Measurements from ENCODE around the gene VPS13D. TPM values are rescaled to one million over a fixed set of nuclear protein-coding genes. Genes with fewer than 3 reads are reported as not detected.

VPS13D gene
- total RNA-seq, 3 donors from 2014 or later, result 24.0 to 26.6 (median 26.5) TPM

DNA sequence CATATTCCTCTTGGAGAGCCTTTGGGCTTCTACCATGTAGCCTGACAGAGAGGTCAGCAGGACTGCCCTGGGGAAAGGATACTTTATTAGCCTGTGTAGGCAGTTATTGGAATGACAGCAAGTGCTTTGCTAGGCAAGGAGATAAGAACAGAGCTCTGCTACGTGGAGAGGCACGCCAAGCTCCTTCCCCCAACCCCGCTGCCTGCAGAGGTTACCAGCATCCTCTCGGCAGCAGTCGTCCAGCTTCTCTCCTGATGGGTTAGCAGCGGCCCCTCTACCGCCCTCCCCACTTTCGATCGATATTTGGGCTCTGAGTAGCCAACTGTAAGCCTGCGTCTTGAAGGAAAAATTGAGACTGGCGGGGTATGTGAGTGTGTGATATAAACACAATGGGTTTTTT, 265.9 kb downstream of the VPS13D start:
- H3K9me3 Mint-ChIP-seq, result no peaks in the 10 kb centered on the region
- H3K36me3 Mint-ChIP-seq (ENCODE audit: insufficient read depth), result peaks cover 32% of the 10 kb centered on the region

DNA sequence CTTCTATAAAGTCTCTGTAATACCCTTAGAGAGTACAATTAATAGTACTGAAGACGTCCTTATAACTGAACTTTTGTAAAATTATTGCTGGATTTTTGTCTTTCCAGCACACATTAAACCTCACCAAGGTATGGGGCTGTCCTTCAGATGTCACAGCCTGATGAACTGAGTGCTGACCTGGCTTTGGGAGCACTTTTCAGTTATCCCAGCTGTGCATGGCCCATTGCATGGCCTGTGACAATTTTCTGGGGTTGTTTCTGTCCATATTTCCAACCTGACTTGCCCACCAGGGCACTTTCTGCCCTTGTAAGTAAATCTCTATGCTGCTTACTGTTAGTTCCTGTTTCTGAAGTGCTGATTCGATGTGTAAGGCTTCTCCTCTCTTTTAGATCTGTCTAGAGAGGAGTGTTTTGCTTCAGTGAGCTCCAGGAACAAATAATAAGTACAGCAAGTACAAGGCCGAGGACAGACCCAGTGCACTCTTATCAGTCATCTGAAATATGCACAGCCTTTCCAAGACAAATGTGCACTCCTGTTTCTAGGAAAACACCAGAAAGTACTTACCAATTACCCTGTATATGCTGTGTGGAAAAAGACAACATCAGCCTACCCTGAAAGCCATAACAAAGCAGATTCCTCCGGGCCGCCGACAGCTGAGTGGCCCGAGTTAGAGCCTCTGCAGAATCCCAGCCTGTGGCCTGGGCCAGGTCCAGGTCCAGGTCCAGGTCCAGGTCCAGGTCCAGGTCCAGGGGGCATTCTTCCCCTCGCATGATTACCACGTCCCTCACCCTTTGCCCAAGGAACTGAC, 266.5 kb downstream of the VPS13D start:
- Mint-ChIP-seq H3K36me3 (ENCODE audit: insufficient read depth) (peaks cover 30% of the 10 kb centered on the region), H3K4me1 (ENCODE audit: low read depth) (peaks cover 11% of the 10 kb centered on the region), H3K4me3 (no peak overlapping the region), H3K9me3 (no peaks in the 10 kb centered on the region), H3K27me3 (ENCODE audit: low read depth) (no peaks in the 10 kb centered on the region)
- ATAC-seq (no peak), DNase-seq (no peak)

More for the DNA sequence above, 265.9 kb downstream of the VPS13D start:
- H3K27me3 Mint-ChIP-seq (ENCODE audit: low read depth), result no peaks in the 10 kb centered on the region
- peaks cover 11% of the 10 kb centered on the region for H3K4me1 Mint-ChIP-seq (ENCODE audit: low read depth)
- no peak for ATAC-seq
- DNase-seq, result no peak
- no peak overlapping the region for H3K4me3 Mint-ChIP-seq

- DNase-seq, result no peak
These were observed 269.9 kb downstream of the VPS13D start for GRCh38 chr1:12499539-12500240.

GRCh38 chr1:12501661-12502060, 271.8 kb downstream of the VPS13D start:
- H3K4me1 Mint-ChIP-seq (ENCODE audit: low read depth), result peaks cover 21% of the 10 kb centered on the region
- no peaks in the 10 kb centered on the region for H3K27me3 Mint-ChIP-seq (ENCODE audit: low read depth)
- no peak overlapping the region for H3K4me3 Mint-ChIP-seq
- H3K9me3 Mint-ChIP-seq, result no peaks in the 10 kb centered on the region
- H3K36me3 Mint-ChIP-seq (ENCODE audit: insufficient read depth), result peaks cover 39% of the 10 kb centered on the region
- peak in 1 of 2 donors; percentile 28 for ATAC-seq
- DNase-seq, result no peak

More at GRCh38 chr1:12499539-12500240, 269.9 kb downstream of the VPS13D start:
- H3K4me1 Mint-ChIP-seq (ENCODE audit: low read depth), result peaks cover 26% of the 10 kb centered on the region
- no peaks in the 10 kb centered on the region for H3K9me3 Mint-ChIP-seq
- ATAC-seq, result no peak
- peaks cover 35% of the 10 kb centered on the region for H3K36me3 Mint-ChIP-seq (ENCODE audit: insufficient read depth)
- no peaks in the 10 kb centered on the region for H3K27me3 Mint-ChIP-seq (ENCODE audit: low read depth)
- no peak overlapping the region for H3K4me3 Mint-ChIP-seq

- H3K36me3 Mint-ChIP-seq (ENCODE audit: insufficient read depth), result peaks cover 32% of the 10 kb centered on the region
- H3K4me1 Mint-ChIP-seq (ENCODE audit: low read depth), result peaks cover 21% of the 10 kb centered on the region
- no peak overlapping the region for H3K4me3 Mint-ChIP-seq
- H3K9me3 Mint-ChIP-seq, result no peaks in the 10 kb centered on the region
- peak; percentile 83 to 85 for ATAC-seq
- DNase-seq, result no peak
- H3K27me3 Mint-ChIP-seq (ENCODE audit: low read depth), result no peaks in the 10 kb centered on the region
These were observed 272.7 kb downstream of the VPS13D start for GRCh38 chr1:12502336-12503109.

- ATAC-seq (no peak), DNase-seq (no peak)
- H3K4me3 Mint-ChIP-seq, result no peak overlapping the region
- peaks cover 29% of the 10 kb centered on the region for H3K36me3 Mint-ChIP-seq (ENCODE audit: insufficient read depth)
- H3K27me3 Mint-ChIP-seq (ENCODE audit: low read depth), result no peaks in the 10 kb centered on the region
- no peaks in the 10 kb centered on the region for H3K9me3 Mint-ChIP-seq
- H3K4me1 Mint-ChIP-seq (ENCODE audit: low read depth), result peaks cover 21% of the 10 kb centered on the region
These were observed 273.9 kb downstream of the VPS13D start for GRCh38 chr1:12503709-12504108.

- DNase-seq, result no peak
- Mint-ChIP-seq H3K9me3 (no peaks in the 10 kb centered on the region), H3K4me3 (no peak overlapping the region), H3K4me1 (ENCODE audit: low read depth) (peaks cover 21% of the 10 kb centered on the region), H3K27me3 (ENCODE audit: low read depth) (no peaks in the 10 kb centered on the region), H3K36me3 (ENCODE audit: insufficient read depth) (peaks cover 30% of the 10 kb centered on the region)
- ATAC-seq, result no peak
These were observed 274.8 kb downstream of the VPS13D start for GRCh38 chr1:12504601-12505000.

- Mint-ChIP-seq H3K36me3 (ENCODE audit: insufficient read depth) (peaks cover 30% of the 10 kb centered on the region), H3K4me1 (ENCODE audit: low read depth) (peaks cover 25% of the 10 kb centered on the region), H3K27me3 (ENCODE audit: low read depth) (no peaks in the 10 kb centered on the region)
These were observed 275.4 kb downstream of the VPS13D start for GRCh38 chr1:12505231-12505630.

GRCh38 chr1:12505639-12506280, 275.9 kb downstream of the VPS13D start:
- no peaks in the 10 kb centered on the region for H3K9me3 Mint-ChIP-seq
- no peaks in the 10 kb centered on the region for H3K27me3 Mint-ChIP-seq (ENCODE audit: low read depth)
- H3K4me3 Mint-ChIP-seq, result no peak overlapping the region
- DNase-seq (no peak), ATAC-seq (no peak)
- H3K36me3 Mint-ChIP-seq (ENCODE audit: insufficient read depth), result peaks cover 34% of the 10 kb centered on the region
- H3K4me1 Mint-ChIP-seq (ENCODE audit: low read depth), result peaks cover 30% of the 10 kb centered on the region

More at GRCh38 chr1:12505231-12505630, 275.4 kb downstream of the VPS13D start:
- ATAC-seq, result no peak
- no peak for DNase-seq
- H3K4me3 Mint-ChIP-seq, result no peak overlapping the region
- no peaks in the 10 kb centered on the region for H3K9me3 Mint-ChIP-seq

GRCh38 chr1:12506281-12507280, 276.8 kb downstream of the VPS13D start:
- Mint-ChIP-seq H3K4me1 (ENCODE audit: low read depth) (peaks cover 35% of the 10 kb centered on the region), H3K36me3 (ENCODE audit: insufficient read depth) (peaks cover 32% of the 10 kb centered on the region), H3K4me3 (no peak overlapping the region), H3K27me3 (ENCODE audit: low read depth) (no peaks in the 10 kb centered on the region), H3K9me3 (no peaks in the 10 kb centered on the region)
- ATAC-seq (no peak), DNase-seq (no peak)

GRCh38 chr1:12507631-12508030, 277.8 kb downstream of the VPS13D start:
- H3K27me3 Mint-ChIP-seq (ENCODE audit: low read depth), result no peaks in the 10 kb centered on the region
- no peaks in the 10 kb centered on the region for H3K9me3 Mint-ChIP-seq
- no peak for ATAC-seq
- H3K36me3 Mint-ChIP-seq (ENCODE audit: insufficient read depth), result peaks cover 29% of the 10 kb centered on the region
- no peak overlapping the region for H3K4me3 Mint-ChIP-seq
- H3K4me1 Mint-ChIP-seq (ENCODE audit: low read depth), result peaks cover 31% of the 10 kb centered on the region
- DNase-seq, result no peak

- Mint-ChIP-seq H3K4me1 (ENCODE audit: low read depth) (peaks cover 37% of the 10 kb centered on the region), H3K9me3 (no peaks in the 10 kb centered on the region), H3K27me3 (ENCODE audit: low read depth) (no peaks in the 10 kb centered on the region), H3K4me3 (no peak overlapping the region), H3K36me3 (ENCODE audit: insufficient read depth) (peaks cover 34% of the 10 kb centered on the region)
- ATAC-seq (no peak), DNase-seq (no peak)
These were observed 279.0 kb downstream of the VPS13D start for GRCh38 chr1:12508849-12509248.

- ATAC-seq, result no peak
- Mint-ChIP-seq H3K27me3 (ENCODE audit: low read depth) (no peaks in the 10 kb centered on the region), H3K36me3 (ENCODE audit: insufficient read depth) (peaks cover 28% of the 10 kb centered on the region)
These were observed 281.3 kb downstream of the VPS13D start for GRCh38 chr1:12511128-12511484.

More at GRCh38 chr1:12511128-12511484, 281.3 kb downstream of the VPS13D start:
- Mint-ChIP-seq H3K4me3 (peak overlapping the region; percentile 80), H3K4me1 (ENCODE audit: low read depth) (peaks cover 43% of the 10 kb centered on the region), H3K9me3 (no peaks in the 10 kb centered on the region)
- DNase-seq, result no peak
